KOPT-K1 (cell line): ENCODE data around the gene NIT2.

Experiments
- H3K27ac ChIP-seq: fragments of 200-600 bp; sonication (generic); 2 replicates; pipeline ENCODE4 v1.5.1; 2016; ENCODE audit warnings: antibody characterized with exemption, mild to moderate bottlenecking, low read depth, low read length; ENCODE audit not compliant: poor library complexity, severe bottlenecking
- H3K36me3 ChIP-seq: fragments of 200-600 bp; sonication (generic); 2 replicates; pipeline ENCODE4 v1.5.1; 2017; ENCODE audit warnings: antibody characterized with exemption, mild to moderate bottlenecking, low read length, moderate library complexity; ENCODE audit not compliant: insufficient read depth
- H3K9me3 ChIP-seq: fragments of 200-600 bp; sonication (generic); 2 replicates; pipeline ENCODE4 v1.5.1; 2017; ENCODE audit warnings: antibody characterized with exemption, low read length, mild to moderate bottlenecking; ENCODE audit not compliant: insufficient read depth, poor library complexity, severe bottlenecking

The NIT2 gene

DNA sequence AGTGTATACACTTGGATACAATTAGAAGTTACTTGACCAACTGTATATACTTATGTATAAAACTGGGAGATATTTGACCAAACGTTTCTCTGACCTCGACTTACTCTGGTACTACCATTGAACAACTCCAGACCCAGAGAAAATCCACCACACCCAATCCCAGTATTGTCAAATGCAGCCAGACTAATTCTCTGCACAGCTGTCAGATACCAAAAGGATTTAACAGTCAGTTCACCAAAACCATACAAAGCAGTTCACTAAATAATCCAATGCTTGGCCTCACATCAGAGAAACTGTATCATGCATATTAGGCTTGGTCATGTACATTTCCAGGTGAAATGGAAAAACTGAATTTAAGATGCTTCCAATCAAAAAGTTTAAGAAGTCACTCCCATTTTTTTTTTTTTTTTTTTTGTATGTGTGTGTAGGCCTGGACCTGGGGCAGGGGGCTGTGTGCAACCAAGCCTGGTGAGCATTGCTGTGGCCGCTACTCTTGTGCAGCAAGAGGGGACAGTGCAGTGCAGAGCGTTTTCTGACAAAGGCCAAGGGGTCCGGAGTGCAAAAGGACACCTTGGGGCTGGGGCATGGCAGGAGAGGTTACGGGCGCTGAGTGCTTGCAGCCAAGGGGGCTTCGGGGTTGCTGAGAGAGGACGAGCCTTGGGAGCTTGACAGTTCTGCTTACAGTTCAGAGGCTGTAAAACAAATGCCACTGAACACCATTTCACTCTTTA lies 64.9 kb downstream of the NIT2 start:
- Histone ChIP-seq H3K27ac (peak overlapping the region; percentile 92), H3K36me3 (peaks cover 9% of the 10 kb centered on the region), H3K9me3 (no peaks in the 10 kb centered on the region)

DNA sequence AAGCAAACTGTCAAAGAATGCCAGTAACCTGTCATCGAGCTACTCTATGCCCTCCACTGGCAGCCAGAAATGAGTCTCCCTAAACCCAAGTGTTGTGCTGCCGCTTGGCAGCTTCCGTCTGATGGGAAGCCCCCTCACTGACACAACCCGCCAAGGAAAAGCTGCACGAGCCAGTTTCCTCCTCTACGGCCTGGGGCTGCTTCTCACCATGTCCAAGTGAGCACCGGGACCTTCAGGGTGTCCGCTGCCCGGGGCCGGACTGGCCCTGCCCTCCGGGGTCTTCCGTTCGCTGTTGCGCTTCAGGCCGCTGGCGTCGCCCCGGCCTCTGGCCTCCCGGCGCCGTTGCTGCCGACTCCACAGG lies 65.8 kb downstream of the NIT2 start:
- Histone ChIP-seq H3K36me3 (peaks cover 5% of the 10 kb centered on the region; the same call in 1 of the 2 replicates), H3K9me3 (no peaks in the 10 kb centered on the region), H3K27ac (peak overlapping the region; percentile 92)

DNA sequence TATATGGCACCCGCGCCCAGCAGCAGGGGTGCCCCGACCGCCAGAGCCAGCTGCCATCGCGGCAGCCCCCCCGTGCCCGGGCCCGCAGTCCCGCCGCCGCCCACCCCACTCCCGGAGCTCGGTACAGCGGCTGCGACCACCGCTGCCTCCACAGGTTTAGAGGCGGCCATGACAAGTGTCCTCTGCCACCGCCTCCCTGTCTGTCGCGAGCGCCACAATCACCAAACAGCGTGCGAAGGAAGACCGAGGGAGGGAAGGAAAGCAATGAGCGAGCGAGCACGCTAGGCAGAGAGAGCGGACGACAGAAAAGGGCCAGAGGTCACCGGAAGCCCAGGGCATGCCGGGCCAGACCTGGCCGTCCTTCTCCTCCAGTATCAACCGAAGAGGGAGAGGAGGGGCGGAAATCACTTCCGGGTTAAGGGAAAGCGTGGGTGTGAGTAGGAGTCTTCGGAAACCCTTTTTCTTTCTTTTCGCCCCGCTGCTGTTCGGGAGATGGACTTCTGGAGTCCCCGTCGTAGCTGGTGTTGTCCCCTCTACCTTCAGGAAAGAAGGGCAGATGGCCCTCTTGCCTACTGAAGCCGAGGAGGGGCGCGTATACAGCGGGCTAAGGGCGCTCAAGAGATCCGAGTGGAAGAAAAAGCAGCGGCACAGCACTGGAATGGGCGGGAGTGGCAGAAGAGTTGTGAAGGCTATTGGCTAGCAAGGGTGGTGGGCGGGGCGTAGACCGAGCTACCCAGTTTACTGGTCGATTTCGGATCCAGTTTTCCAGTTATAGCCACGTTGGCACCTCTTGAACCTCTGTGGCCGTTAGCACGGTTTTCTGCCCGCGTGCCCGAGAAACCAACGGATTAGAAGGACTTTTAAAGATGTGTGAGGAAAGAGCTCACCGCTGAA lies 66.5 kb downstream of the NIT2 start, which contains the start of the genes LNP1 and TOMM70:
Gene LNP1, plus strand, starts transcription at position 760 of the 894 bp plus-strand sequence. CDS start 28,191 bp downstream, outside the sequence.
Gene TOMM70, minus strand, starts transcription at position 310 of the 894 bp plus-strand sequence. Its CDS starts 140 bp downstream, at position 170.
- H3K27ac ChIP-seq = peak within 1 kb of the TSS; percentile 92
- no peaks in the 10 kb centered on the region for H3K9me3 ChIP-seq
- H3K36me3 ChIP-seq = peaks cover 5% of the 10 kb centered on the region; the same call in 1 of the 2 replicates

DNA sequence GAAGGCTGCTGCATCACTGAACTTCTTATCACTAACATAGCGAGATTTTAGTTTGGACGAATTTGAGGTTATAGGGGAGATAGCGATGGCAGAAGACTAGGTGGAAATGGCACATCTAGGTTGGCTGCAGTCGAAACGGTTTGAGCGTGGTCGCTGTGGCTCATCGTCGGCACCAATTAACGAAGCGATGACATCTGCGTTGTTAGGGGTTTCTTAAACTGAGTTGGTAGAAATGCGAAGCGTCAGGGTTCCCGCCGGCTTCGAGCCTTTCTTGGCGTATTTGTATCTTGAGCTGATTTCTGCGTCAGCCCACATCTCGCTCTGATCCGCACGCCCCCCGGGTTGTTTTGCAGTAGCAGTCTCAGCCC lies 67.1 kb downstream of the NIT2 start:
- Histone ChIP-seq H3K36me3 (peaks cover 5% of the 10 kb centered on the region; the same call in 1 of the 2 replicates), H3K9me3 (peaks cover under 1% of the 10 kb centered on the region), H3K27ac (peak overlapping the region; percentile 92)

DNA sequence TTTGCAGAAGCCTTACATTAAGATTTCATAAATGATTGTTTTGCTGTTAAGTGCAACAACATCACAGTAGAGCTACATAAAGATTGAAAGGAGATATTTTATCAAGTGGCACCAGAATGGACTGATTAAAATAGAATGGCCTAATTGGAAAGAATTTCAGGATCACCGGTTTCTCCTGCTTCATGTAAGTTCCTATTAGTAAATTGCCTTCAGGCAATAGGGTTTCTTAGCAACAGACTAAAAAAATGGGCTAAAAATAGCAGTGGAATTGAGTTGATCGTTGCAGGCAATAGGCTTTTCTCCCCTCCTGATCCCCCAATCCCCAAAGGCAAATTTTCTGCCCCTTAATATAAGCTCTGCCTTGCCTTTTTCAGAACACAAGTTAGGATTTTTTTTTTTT lies 67.7 kb downstream of the NIT2 start:
- H3K27ac ChIP-seq = peak overlapping the region; percentile 92
- H3K36me3 ChIP-seq = peaks cover 1% of the 10 kb centered on the region; the same call in 1 of the 2 replicates
- peaks cover 6% of the 10 kb centered on the region for H3K9me3 ChIP-seq

GRCh38 chr3:100402891-100403290 lies 68.3 kb downstream of the NIT2 start:
- Histone ChIP-seq H3K27ac (peak overlapping the region; percentile 92), H3K36me3 (no peaks in the 10 kb centered on the region; the same call in 1 of the 2 replicates), H3K9me3 (peaks cover 13% of the 10 kb centered on the region)

GRCh38 chr3:100403362-100404249 lies 69.0 kb downstream of the NIT2 start:
- Histone ChIP-seq H3K9me3 (peaks cover 20% of the 10 kb centered on the region), H3K27ac (peak overlapping the region; percentile 92), H3K36me3 (no peaks in the 10 kb centered on the region; the same call in 1 of the 2 replicates)

GRCh38 chr3:100404250-100404548 lies 69.6 kb downstream of the NIT2 start:
- H3K27ac ChIP-seq = no peak overlapping the region
- peaks cover 21% of the 10 kb centered on the region for H3K9me3 ChIP-seq
- no peaks in the 10 kb centered on the region for H3K36me3 ChIP-seq

- Histone ChIP-seq H3K36me3 (peaks cover 7% of the 10 kb centered on the region; the same call in 1 of the 2 replicates), H3K9me3 (peaks cover 31% of the 10 kb centered on the region), H3K27ac (no peak overlapping the region)
These were observed 72.6 kb downstream of the NIT2 start for GRCh38 chr3:100407164-100407563.

DNA sequence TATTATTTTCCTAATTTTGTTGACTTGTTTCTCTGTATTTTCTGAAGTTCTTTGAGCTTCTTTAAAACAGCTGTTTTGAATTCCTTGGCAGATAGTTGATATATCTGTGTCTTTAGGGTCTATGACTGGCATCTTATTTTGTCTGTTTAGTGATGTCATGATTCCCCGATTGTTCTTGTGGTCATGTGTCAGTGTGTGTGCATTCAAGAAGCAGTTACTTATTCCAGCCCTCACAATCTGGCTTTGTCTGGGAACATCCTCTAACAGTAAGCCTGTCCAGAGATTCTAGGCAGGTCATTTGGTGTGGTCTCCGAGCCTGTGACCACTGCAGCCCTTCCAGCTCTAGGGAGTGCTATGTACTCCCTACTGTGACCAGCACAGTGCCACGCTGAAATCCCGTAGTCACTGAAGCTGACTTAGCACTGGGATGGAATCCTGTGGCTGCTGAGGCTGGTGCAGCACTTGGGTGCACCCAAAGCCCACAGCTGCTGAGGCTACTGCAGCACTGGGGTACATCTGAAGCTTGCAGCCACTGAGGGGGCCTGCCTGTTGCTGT lies 73.5 kb downstream of the NIT2 start:
- Histone ChIP-seq H3K9me3 (peaks cover 31% of the 10 kb centered on the region), H3K36me3 (peaks cover 7% of the 10 kb centered on the region; the same call in 1 of the 2 replicates), H3K27ac (no peak overlapping the region)
